ENCODE results near the gene IGFBP6. TPM values are rescaled to one million over a fixed set of nuclear protein-coding genes. Genes with fewer than 3 reads are reported as not detected.

IGFBP6 gene
- total RNA-seq, 1 experiment from 2014 or later: 7.3 TPM

DNA sequence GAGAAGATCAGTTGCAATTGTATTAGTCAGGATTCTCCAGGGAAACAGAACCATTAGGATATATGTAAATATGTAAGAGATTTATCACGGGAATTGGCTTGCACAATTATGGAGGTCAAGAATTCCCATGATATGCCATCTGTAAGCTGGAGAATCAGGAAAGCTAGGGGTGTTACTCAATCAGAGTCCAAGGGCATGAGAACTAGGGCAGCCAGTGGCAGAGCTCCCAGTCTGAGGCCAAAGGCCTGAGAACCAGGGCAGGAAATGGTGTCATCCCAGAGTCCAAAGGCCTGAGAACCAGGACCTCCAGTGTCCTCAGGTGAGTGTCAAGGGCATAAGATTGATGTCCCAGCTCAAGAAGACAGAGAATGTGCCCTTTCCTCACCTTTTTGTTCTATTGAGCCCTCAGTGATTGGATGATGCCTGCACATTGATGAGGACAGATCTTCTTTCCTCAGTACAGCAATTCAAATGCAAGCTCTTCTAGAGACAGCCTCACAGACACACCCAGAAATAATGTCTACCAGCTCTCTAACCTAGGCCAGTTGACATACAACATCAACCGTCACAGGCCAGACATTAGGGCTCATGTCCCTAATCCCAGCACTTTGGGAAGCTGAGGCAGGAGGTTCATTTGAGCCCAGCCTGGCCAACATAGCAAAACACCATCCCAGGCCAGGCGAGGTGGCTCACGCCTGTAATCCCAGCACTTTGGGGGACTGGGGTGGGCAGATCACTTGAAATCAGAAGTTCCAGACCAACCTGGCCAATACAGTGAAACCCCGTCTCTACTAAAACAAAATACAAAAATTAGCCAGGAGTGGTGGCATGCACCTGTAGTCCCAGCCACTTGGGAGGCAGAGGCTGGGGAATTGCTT is 48.2 kb downstream of the IGFBP6 start:
- no TSS peak for BruUV-seq (replicated peaks)
- CTCF ChIA-PET: no interaction called here

DNA sequence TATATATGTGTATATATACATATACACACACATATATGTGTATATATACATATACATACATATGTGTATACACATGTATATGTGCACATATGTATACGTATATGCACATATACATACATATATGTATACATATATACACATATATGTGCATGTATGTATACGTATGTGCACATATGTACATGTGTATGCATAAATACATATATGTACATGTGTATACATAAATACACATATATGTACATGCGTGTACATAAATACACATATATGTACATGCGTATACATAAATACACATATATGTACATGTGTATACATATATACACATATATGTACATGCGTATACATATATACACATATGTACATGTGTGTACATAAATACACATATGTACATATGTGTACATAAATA is 49.7 kb downstream of the IGFBP6 start:
- DNase-seq (ENCODE audit: low spot score): no peak
- intact Hi-C loops (cut with micrococcal nuclease; ENCODE audit: unreplicated experiment): no loop called here
- Histone ChIP-seq H3K27me3 (replicated peaks; ENCODE audit: insufficient read depth, low read depth, low read length, poor library complexity) (no peaks in the 10 kb centered on the region), H3K4me3 (ENCODE audit: low read depth, low read length, poor library complexity, severe bottlenecking) (no peak overlapping the region), H3K36me3 (ENCODE audit: insufficient read depth, low read length, poor library complexity, severe bottlenecking) (no peaks in the 10 kb centered on the region), H3K27ac (ENCODE audit: low read depth, low read length, poor library complexity, severe bottlenecking) (no peak overlapping the region), H3K4me1 (ENCODE audit: insufficient read depth, low read length, poor library complexity, severe bottlenecking) (no peaks in the 10 kb centered on the region), H3K9me3 (ENCODE audit: low read depth, low read length, poor library complexity, severe bottlenecking) (no peaks in the 10 kb centered on the region)
- CTCF ChIA-PET: no interaction called here
- POLR2A ChIA-PET (ENCODE audit: low non-redundant PET): no interaction called here
- TF ChIP-seq EZH2 (IDR thresholded peaks at IDR 0.05; ENCODE audit: borderline replicate concordance, low read depth, low read length, poor library complexity, severe bottlenecking): no peak
- TF ChIP-seq, protein P1, sequence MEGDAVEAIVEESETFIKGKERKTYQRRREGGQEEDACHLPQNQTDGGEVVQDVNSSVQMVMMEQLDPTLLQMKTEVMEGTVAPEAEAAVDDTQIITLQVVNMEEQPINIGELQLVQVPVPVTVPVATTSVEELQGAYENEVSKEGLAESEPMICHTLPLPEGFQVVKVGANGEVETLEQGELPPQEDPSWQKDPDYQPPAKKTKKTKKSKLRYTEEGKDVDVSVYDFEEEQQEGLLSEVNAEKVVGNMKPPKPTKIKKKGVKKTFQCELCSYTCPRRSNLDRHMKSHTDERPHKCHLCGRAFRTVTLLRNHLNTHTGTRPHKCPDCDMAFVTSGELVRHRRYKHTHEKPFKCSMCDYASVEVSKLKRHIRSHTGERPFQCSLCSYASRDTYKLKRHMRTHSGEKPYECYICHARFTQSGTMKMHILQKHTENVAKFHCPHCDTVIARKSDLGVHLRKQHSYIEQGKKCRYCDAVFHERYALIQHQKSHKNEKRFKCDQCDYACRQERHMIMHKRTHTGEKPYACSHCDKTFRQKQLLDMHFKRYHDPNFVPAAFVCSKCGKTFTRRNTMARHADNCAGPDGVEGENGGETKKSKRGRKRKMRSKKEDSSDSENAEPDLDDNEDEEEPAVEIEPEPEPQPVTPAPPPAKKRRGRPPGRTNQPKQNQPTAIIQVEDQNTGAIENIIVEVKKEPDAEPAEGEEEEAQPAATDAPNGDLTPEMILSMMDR (conservative IDR thresholded peaks at IDR 0.05; ENCODE audit: low read depth, low read length): no peak
- no TSS peak for BruUV-seq (replicated peaks)

More for the DNA sequence above, 48.2 kb downstream of the IGFBP6 start:
- Histone ChIP-seq H3K27ac (ENCODE audit: low read depth, low read length, poor library complexity, severe bottlenecking) (no peak overlapping the region), H3K36me3 (ENCODE audit: insufficient read depth, low read length, poor library complexity, severe bottlenecking) (no peaks in the 10 kb centered on the region), H3K9me3 (ENCODE audit: low read depth, low read length, poor library complexity, severe bottlenecking) (no peaks in the 10 kb centered on the region), H3K4me3 (ENCODE audit: low read depth, low read length, poor library complexity, severe bottlenecking) (no peak overlapping the region), H3K4me1 (ENCODE audit: insufficient read depth, low read length, poor library complexity, severe bottlenecking) (no peaks in the 10 kb centered on the region), H3K27me3 (replicated peaks; ENCODE audit: insufficient read depth, low read depth, low read length, poor library complexity) (no peaks in the 10 kb centered on the region)
- POLR2A ChIA-PET (ENCODE audit: low non-redundant PET): no interaction called here
- intact Hi-C loops (cut with micrococcal nuclease; ENCODE audit: unreplicated experiment): no loop called here
- TF ChIP-seq, protein P1 (conservative IDR thresholded peaks at IDR 0.05; ENCODE audit: low read depth, low read length): no peak
- TF ChIP-seq EZH2 (IDR thresholded peaks at IDR 0.05; ENCODE audit: borderline replicate concordance, low read depth, low read length, poor library complexity, severe bottlenecking): no peak
- no peak for DNase-seq (ENCODE audit: low spot score)

DNA sequence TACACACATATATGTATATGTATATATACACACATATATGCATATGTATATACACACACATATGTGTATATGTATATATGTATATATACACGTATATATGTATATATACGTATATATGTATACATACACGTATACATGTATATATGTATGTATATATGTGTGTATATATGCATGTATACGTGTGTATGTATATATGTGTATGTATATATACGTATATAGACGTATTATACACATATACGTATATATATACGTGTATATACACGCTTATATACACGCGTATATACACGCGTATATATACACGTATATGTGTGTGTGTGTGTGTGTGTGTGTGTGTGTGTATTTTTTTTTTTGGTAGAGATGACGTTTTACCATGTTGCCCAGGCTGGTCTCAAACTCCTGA is 50.2 kb downstream of the IGFBP6 start:
- intact Hi-C loops (cut with micrococcal nuclease; ENCODE audit: unreplicated experiment): no loop called here
- no TSS peak for BruUV-seq (replicated peaks)
- Histone ChIP-seq H3K36me3 (ENCODE audit: insufficient read depth, low read length, poor library complexity, severe bottlenecking) (no peaks in the 10 kb centered on the region), H3K27me3 (replicated peaks; ENCODE audit: insufficient read depth, low read depth, low read length, poor library complexity) (no peaks in the 10 kb centered on the region), H3K4me3 (ENCODE audit: low read depth, low read length, poor library complexity, severe bottlenecking) (no peak overlapping the region), H3K4me1 (ENCODE audit: insufficient read depth, low read length, poor library complexity, severe bottlenecking) (no peaks in the 10 kb centered on the region), H3K9me3 (ENCODE audit: low read depth, low read length, poor library complexity, severe bottlenecking) (no peaks in the 10 kb centered on the region), H3K27ac (ENCODE audit: low read depth, low read length, poor library complexity, severe bottlenecking) (no peak overlapping the region)
- POLR2A ChIA-PET (ENCODE audit: low non-redundant PET): no interaction called here
- CTCF ChIA-PET: no interaction called here
- TF ChIP-seq EZH2 (IDR thresholded peaks at IDR 0.05; ENCODE audit: borderline replicate concordance, low read depth, low read length, poor library complexity, severe bottlenecking): no peak
- TF ChIP-seq, protein P1 (conservative IDR thresholded peaks at IDR 0.05; ENCODE audit: low read depth, low read length): no peak
- no peak for DNase-seq (ENCODE audit: low spot score)

Data from A673 (cell line).